HepG2 (cell line): ENCODE measurements around the gene HIVEP2. TPM values are rescaled to one million over a fixed set of nuclear protein-coding genes. Genes with fewer than 3 reads are reported as not detected.
A peak's percentile ranks its signal among the peaks of the same experiment; 100 is the strongest.

Source experiments
- ATM ChIP-seq: fragments of 450-650 bp; IDR thresholded peaks from 2 replicates; pipeline ENCODE4 v1.7.1; 2017; ENCODE audit warnings: mild to moderate bottlenecking, borderline replicate concordance
- CENPT ChIP-seq: sonication (generic); formaldehyde crosslinking; IDR thresholded peaks from 2 replicates; pipeline ENCODE4 v1.8.0; 2022; ENCODE audit warnings: low read depth, mild to moderate bottlenecking, moderate library complexity, missing genetic modification reagents
- DRAP1 ChIP-seq: IDR thresholded peaks from 2 replicates; pipeline ENCODE4 v1.6.1; 2016; ENCODE audit warnings: missing genetic modification reagents, missing compliant biosample characterization
- GATAD1 ChIP-seq: IDR thresholded peaks from 2 replicates; pipeline ENCODE4 v1.6.1; 2016; ENCODE audit warnings: missing genetic modification reagents, missing compliant biosample characterization
- GLI4 ChIP-seq: sonication (generic); formaldehyde crosslinking; IDR thresholded peaks from 2 replicates; pipeline ENCODE4 v1.5.1; 2020; ENCODE audit warnings: missing genetic modification reagents, mild to moderate bottlenecking, moderate library complexity, borderline replicate concordance
- GPBP1L1 ChIP-seq: sonication (generic); formaldehyde crosslinking; IDR thresholded peaks from 2 replicates; pipeline ENCODE4 v1.5.0; 2020; ENCODE audit warnings: mild to moderate bottlenecking, missing genetic modification reagents
- GZF1 ChIP-seq: sonication (generic); formaldehyde crosslinking; IDR thresholded peaks from 2 replicates; pipeline ENCODE4 v1.5.1; 2020; ENCODE audit warnings: mild to moderate bottlenecking, missing genetic modification reagents
- HNRNPH1 ChIP-seq: fragments of 200-400 bp; formaldehyde crosslinking; optimal IDR thresholded peaks from 2 replicates; pipeline ENCODE3; 2017; ENCODE audit warnings: mild to moderate bottlenecking, low read depth, low read length
- MED1 ChIP-seq: sonication (generic); formaldehyde crosslinking; IDR thresholded peaks from 2 replicates; pipeline ENCODE4 v1.4.0; 2020; ENCODE audit warnings: missing genetic modification reagents
- PRMT3 ChIP-seq: sonication (generic); formaldehyde crosslinking; IDR thresholded peaks from 2 replicates; pipeline ENCODE4 v1.8.1; 2022; ENCODE audit warnings: low read depth, mild to moderate bottlenecking, moderate library complexity, missing genetic modification reagents, borderline replicate concordance
- ZBTB1 ChIP-seq: sonication (generic); formaldehyde crosslinking; IDR thresholded peaks from 2 replicates; pipeline ENCODE4 v1.4.0; 2020; ENCODE audit warnings: missing genetic modification reagents, borderline replicate concordance
- ZBTB4 ChIP-seq: sonication (generic); formaldehyde crosslinking; IDR thresholded peaks from 2 replicates; pipeline ENCODE4 v1.4.0; 2020; ENCODE audit warnings: missing genetic modification reagents, mild to moderate bottlenecking, borderline replicate concordance
- ZEB1 ChIP-seq: IDR thresholded peaks from 2 replicates; pipeline ENCODE4 v1.6.1; 2012; ENCODE audit warnings: mild to moderate bottlenecking, low read depth, inconsistent platforms; ENCODE audit not compliant: insufficient replicate concordance
- ZNF383 ChIP-seq: sonication (generic); formaldehyde crosslinking; IDR thresholded peaks from 2 replicates; pipeline ENCODE4 v1.4.0; 2020; ENCODE audit warnings: missing genetic modification reagents, mild to moderate bottlenecking, borderline replicate concordance
- ZNF441 ChIP-seq: sonication (generic); formaldehyde crosslinking; IDR thresholded peaks from 2 replicates; pipeline ENCODE4 v1.7.0; 2021; ENCODE audit warnings: missing genetic modification reagents, borderline replicate concordance
- ZNF550 ChIP-seq: sonication (generic); formaldehyde crosslinking; IDR thresholded peaks from 2 replicates; pipeline ENCODE4 v1.4.0; 2020; ENCODE audit warnings: mild to moderate bottlenecking, missing genetic modification reagents, borderline replicate concordance
- ZNF672 ChIP-seq: sonication (generic); formaldehyde crosslinking; IDR thresholded peaks from 2 replicates; pipeline ENCODE4 v1.8.1; 2022; ENCODE audit warnings: missing genetic modification reagents
- ZNF749 ChIP-seq: sonication (generic); formaldehyde crosslinking; IDR thresholded peaks from 2 replicates; pipeline ENCODE4 v1.8.0; 2022; ENCODE audit warnings: mild to moderate bottlenecking, missing genetic modification reagents, moderate library complexity, borderline replicate concordance
- polyA plus RNA-seq, 8 experiments: library from polyadenylated mRNA; depleted of rRNA in 3 of 8; stranded (reverse) in 7 of 8; unstranded in 1 of 8; fragments of >200 nt; fragmentation: Illumina TruSeq in 4 of 8; extraction: Trizol in 4 of 8; gene quantifications; 2 replicates each; pipeline versions ENCODE4 v1.2.1 to v1.2.3, GENCODE V29; 2011 to 2016; ENCODE audit warnings: low read depth in 4 of 8, missing spikeins in 1 of 8, mixed read lengths in 1 of 8; ENCODE audit not compliant: insufficient read depth in 1 of 8
- total RNA-seq, 5 experiments: library from RNA; depleted of rRNA; stranded (reverse); fragments of >200 nt; fragmentation: Illumina TruSeq; extraction: Trizol; gene quantifications; 2 replicates each; pipeline ENCODE4 v1.2.3, GENCODE V29; 2016; ENCODE audit warnings: low read depth in 1 of 5
- TF ChIP-seq, protein P1 (sequence below): sonication (generic); formaldehyde crosslinking; IDR thresholded peaks from 2 replicates; pipeline ENCODE4 v1.4.0; 2020; ENCODE audit warnings: missing genetic modification reagents, borderline replicate concordance
- TF ChIP-seq, protein P2 (sequence below): sonication (generic); formaldehyde crosslinking; IDR thresholded peaks from 2 replicates; pipeline ENCODE4 v1.4.0; 2020; ENCODE audit warnings: mild to moderate bottlenecking, missing genetic modification reagents, borderline replicate concordance

HIVEP2 gene
- total and polyA plus RNA-seq, 2 of the 13 experiments (the other 11 are each of a cell fraction or from before 2014, with no cell fraction given) = 3.4 to 12.9 TPM

GRCh38 chr6:142845624-142846458, 99.1 kb downstream of the HIVEP2 start (continued):
- TF ChIP-seq ZNF383 (CRISPR knock-in tag) (peak; percentile 77; the same call in 1 of the 2 replicates), GATAD1 (CRISPR knock-in tag) (peak; percentile 81), ZBTB4 (0 out of 2 replicates have a peak, but pooled peaks have one; percentile 69), CENPT (CRISPR knock-in tag) (no peak), ATM (no peak), ZNF441 (CRISPR knock-in tag) (no peak), ZNF550 (CRISPR knock-in tag) (no peak), GPBP1L1 (CRISPR knock-in tag) (no peak), GLI4 (CRISPR knock-in tag) (0 out of 2 replicates have a peak, but pooled peaks have one; percentile 59), GZF1 (CRISPR knock-in tag) (peak; percentile 66; the same call in 1 of the 2 replicates), ZBTB1 (CRISPR knock-in tag) (no peak), ZEB1 (no peak), HNRNPH1 (peak; percentile 57), ZNF749 (CRISPR knock-in tag) (no peak), ZNF672 (CRISPR knock-in tag) (peak; percentile 98), PRMT3 (peak; percentile 86), DRAP1 (CRISPR knock-in tag) (peak; percentile 81), MED1 (CRISPR knock-in tag) (peak; percentile 94)
- TF ChIP-seq, protein P1, sequence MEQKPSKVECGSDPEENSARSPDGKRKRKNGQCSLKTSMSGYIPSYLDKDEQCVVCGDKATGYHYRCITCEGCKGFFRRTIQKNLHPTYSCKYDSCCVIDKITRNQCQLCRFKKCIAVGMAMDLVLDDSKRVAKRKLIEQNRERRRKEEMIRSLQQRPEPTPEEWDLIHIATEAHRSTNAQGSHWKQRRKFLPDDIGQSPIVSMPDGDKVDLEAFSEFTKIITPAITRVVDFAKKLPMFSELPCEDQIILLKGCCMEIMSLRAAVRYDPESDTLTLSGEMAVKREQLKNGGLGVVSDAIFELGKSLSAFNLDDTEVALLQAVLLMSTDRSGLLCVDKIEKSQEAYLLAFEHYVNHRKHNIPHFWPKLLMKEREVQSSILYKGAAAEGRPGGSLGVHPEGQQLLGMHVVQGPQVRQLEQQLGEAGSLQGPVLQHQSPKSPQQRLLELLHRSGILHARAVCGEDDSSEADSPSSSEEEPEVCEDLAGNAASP (CRISPR knock-in tag) = peak; percentile 95
- TF ChIP-seq, protein P2, sequence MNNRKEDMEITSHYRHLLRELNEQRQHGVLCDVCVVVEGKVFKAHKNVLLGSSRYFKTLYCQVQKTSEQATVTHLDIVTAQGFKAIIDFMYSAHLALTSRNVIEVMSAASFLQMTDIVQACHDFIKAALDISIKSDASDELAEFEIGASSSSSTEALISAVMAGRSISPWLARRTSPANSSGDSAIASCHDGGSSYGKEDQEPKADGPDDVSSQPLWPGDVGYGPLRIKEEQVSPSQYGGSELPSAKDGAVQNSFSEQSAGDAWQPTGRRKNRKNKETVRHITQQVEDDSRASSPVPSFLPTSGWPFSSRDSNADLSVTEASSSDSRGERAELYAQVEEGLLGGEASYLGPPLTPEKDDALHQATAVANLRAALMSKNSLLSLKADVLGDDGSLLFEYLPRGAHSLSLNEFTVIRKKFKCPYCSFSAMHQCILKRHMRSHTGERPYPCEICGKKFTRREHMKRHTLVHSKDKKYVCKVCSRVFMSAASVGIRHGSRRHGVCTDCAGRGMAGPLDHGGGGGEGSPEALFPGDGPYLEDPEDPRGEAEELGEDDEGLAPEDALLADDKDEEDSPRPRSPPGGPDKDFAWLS (CRISPR knock-in tag) = no peak
